GM12801 (cell line): Measurements from ENCODE around the gene APBA2.

Experiments used
- TF ChIP-seq, protein P1 (sequence below): IDR thresholded peaks from one replicate; pipeline ENCODE4 v1.5.1; 2011; ENCODE audit warnings: control low read depth; ENCODE audit not compliant: insufficient read length; ENCODE audit errors: extremely low read depth

APBA2 gene

GRCh38 chr15:29062179-29062591 lies 176.4 kb downstream of the APBA2 start:
- TF ChIP-seq, protein P1, sequence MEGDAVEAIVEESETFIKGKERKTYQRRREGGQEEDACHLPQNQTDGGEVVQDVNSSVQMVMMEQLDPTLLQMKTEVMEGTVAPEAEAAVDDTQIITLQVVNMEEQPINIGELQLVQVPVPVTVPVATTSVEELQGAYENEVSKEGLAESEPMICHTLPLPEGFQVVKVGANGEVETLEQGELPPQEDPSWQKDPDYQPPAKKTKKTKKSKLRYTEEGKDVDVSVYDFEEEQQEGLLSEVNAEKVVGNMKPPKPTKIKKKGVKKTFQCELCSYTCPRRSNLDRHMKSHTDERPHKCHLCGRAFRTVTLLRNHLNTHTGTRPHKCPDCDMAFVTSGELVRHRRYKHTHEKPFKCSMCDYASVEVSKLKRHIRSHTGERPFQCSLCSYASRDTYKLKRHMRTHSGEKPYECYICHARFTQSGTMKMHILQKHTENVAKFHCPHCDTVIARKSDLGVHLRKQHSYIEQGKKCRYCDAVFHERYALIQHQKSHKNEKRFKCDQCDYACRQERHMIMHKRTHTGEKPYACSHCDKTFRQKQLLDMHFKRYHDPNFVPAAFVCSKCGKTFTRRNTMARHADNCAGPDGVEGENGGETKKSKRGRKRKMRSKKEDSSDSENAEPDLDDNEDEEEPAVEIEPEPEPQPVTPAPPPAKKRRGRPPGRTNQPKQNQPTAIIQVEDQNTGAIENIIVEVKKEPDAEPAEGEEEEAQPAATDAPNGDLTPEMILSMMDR, result no peak

DNA sequence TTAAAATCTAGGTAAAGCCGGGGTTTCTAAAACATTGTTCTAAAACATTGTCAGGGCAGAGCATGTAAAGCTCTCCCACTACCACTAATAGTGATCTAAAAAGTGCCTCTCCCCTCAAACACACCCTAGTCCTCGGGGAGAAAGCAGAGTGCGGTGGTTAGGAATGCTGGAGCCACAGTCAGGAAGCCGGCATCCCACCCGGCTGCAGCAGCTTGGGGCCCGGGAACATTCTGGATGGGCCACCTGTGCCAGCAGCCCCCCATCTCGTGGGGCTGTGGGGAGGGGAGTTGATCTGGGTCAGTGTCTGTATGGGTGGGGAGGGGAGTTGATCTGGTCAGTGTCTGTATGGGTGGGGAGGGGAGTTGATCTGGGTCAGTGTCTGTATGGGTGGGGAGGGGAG lies 176.9 kb downstream of the APBA2 start:
- TF ChIP-seq, protein P1, result no peak

DNA sequence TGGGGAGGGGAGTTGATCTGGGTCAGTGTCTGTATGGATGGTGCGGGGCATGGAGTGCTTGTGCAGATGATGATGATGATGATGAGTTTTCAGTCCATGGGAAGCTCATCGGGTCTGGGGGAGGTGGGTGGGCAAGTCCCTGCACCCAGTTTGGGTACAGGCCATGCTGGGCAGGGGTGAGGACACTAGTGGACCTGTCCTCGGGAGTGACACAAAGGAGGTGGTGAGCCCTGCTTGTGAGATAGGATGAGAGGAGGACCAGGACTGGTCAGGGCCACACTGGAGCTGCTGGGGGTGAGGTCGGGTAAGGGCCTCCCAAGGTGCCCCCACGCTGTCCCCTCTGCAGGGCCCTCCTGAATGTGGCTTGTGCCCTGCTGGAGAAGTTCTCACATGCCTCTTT lies 177.9 kb downstream of the APBA2 start:
- TF ChIP-seq, protein P1, result no peak

DNA sequence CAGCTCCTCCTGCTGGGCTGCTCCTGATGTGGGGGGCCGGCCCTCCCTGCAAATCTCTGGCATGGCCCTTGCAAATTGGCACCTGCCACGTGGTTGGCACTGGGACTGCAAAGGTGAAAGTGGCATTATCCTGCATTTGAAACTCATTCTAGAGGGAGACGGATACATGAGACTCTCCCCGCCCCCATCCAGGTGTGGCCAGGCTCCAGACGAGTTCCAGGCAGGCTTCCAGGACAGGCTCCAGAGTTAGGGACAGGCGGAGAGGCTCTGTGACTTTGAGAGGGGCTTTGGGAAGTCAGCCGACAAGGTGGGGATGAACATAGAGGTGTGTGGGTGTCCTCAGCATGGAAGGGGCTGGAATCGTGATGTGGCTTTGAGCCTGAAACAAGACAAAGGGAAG lies 178.5 kb downstream of the APBA2 start:
- TF ChIP-seq, protein P1, result no peak

DNA sequence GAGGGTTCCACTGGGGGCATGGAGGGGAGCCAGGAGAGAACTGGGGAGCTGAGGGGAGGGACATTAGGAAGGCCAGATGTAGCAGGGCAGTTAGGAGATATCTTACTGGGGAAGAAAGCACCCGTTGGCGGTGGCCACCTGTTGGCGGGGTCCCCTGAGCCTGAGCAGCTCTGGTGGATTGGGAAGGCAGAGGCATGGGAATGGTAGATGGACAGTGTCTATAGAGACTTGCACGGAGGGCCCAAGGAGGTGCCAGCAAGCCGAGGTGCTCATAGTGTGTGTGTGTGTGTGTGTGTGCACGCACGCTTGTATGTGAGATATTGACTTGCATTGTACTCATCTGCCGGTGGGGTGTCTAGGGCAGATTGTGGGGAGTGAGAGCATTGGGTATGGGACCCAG lies 179.0 kb downstream of the APBA2 start:
- TF ChIP-seq, protein P1, result no peak

- TF ChIP-seq, protein P1, result no peak
Measured at GRCh38 chr15:29065571-29065970, 179.8 kb downstream of the APBA2 start.

DNA sequence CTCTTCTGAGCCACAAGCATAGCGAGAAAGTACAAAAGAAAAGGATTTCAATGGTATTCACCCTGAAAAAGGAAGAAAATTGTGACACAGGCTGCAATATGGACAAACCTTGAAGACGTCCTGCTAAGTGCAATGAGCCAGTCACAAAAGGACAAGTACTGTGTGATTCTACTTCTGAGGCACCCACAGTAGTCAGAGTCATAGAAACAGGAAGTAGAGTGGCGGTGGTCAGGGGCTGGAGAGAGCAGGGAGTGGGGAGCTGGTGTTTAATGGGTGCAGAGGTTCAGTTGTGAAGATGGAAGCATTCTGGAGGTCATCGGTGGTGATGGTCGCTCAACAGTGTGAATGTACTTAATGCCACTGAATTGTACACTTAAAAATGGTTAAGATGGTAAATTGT lies 180.5 kb downstream of the APBA2 start:
- TF ChIP-seq, protein P1, result no peak

GRCh38 chr15:29066838-29067237 lies 181.1 kb downstream of the APBA2 start:
- TF ChIP-seq, protein P1, result no peak
